Measurements from ENCODE around the gene DUSP2.

- TF ChIP-seq YY1 (IDR thresholded peaks at IDR 0.05; ENCODE audit: low read depth, low read length): no peak
- TF ChIP-seq, protein P1, sequence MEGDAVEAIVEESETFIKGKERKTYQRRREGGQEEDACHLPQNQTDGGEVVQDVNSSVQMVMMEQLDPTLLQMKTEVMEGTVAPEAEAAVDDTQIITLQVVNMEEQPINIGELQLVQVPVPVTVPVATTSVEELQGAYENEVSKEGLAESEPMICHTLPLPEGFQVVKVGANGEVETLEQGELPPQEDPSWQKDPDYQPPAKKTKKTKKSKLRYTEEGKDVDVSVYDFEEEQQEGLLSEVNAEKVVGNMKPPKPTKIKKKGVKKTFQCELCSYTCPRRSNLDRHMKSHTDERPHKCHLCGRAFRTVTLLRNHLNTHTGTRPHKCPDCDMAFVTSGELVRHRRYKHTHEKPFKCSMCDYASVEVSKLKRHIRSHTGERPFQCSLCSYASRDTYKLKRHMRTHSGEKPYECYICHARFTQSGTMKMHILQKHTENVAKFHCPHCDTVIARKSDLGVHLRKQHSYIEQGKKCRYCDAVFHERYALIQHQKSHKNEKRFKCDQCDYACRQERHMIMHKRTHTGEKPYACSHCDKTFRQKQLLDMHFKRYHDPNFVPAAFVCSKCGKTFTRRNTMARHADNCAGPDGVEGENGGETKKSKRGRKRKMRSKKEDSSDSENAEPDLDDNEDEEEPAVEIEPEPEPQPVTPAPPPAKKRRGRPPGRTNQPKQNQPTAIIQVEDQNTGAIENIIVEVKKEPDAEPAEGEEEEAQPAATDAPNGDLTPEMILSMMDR (IDR thresholded peaks at IDR 0.05 in 2 of 3, conservative IDR thresholded peaks at IDR 0.05 in 1 of 3; ENCODE audit: control insufficient read depth in 2 of 3, extremely low read depth in 1 of 3, insufficient read depth in 1 of 3, low read depth in 3 of 3, low read length in 3 of 3): no peak
- no peak for TF ChIP-seq EGR1 (IDR thresholded peaks at IDR 0.05; ENCODE audit: borderline replicate concordance in 1 of 2, low read depth in 2 of 2, low read length in 2 of 2)
- TF ChIP-seq, protein P2, sequence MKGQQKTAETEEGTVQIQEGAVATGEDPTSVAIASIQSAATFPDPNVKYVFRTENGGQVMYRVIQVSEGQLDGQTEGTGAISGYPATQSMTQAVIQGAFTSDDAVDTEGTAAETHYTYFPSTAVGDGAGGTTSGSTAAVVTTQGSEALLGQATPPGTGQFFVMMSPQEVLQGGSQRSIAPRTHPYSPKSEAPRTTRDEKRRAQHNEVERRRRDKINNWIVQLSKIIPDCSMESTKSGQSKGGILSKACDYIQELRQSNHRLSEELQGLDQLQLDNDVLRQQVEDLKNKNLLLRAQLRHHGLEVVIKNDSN (IDR thresholded peaks at IDR 0.05; ENCODE audit: borderline replicate concordance, extremely low read length, insufficient read depth, low read depth, low read length): no peak
- TF ChIP-seq PKNOX1 (IDR thresholded peaks at IDR 0.05): no peak
- TF ChIP-seq E2F4 (IDR thresholded peaks at IDR 0.05; ENCODE audit: low read depth, low read length): no peak
- TF ChIP-seq BCL11A (IDR thresholded peaks at IDR 0.05; ENCODE audit: low read depth, low read length): no peak
- TF ChIP-seq RFX5 (IDR thresholded peaks at IDR 0.05; ENCODE audit: low read depth, low read length): no peak
- no peak for TF ChIP-seq ZNF384 (IDR thresholded peaks at IDR 0.05; ENCODE audit: borderline replicate concordance, low read depth, low read length)
- TF ChIP-seq SUZ12 (IDR thresholded peaks at IDR 0.05; ENCODE audit: unreplicated experiment): no peak
- no peak for TF ChIP-seq POLR2A (IDR thresholded peaks at IDR 0.05; ENCODE audit: low read depth, low read length)
- TF ChIP-seq, protein P3, sequence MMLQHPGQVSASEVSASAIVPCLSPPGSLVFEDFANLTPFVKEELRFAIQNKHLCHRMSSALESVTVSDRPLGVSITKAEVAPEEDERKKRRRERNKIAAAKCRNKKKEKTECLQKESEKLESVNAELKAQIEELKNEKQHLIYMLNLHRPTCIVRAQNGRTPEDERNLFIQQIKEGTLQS (IDR thresholded peaks at IDR 0.05; ENCODE audit: borderline replicate concordance, extremely low read depth, low read depth, low read length): no peak
- no peak for TF ChIP-seq E4F1 (IDR thresholded peaks at IDR 0.05; ENCODE audit: borderline replicate concordance, partially characterized antibody)
- TF ChIP-seq, protein P4, sequence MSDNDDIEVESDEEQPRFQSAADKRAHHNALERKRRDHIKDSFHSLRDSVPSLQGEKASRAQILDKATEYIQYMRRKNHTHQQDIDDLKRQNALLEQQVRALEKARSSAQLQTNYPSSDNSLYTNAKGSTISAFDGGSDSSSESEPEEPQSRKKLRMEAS (IDR thresholded peaks at IDR 0.05; ENCODE audit: low read depth, low read length): no peak
These were observed 25.9 kb downstream of the DUSP2 start for GRCh38 chr2:96119389-96119751.

Data from GM12878 (cell line).